Calu3 (cell line): ENCODE measurements around the gene RANBP9. TPM values are rescaled to one million over a fixed set of nuclear protein-coding genes. Genes with fewer than 3 reads are reported as not detected.

Source experiments
- BruUV-seq: library from RNA; stranded (reverse); fragments of 400-500 nt; replicated peaks from 2 replicates; lab custom pipeline; 2021; lab: Mats Ljungman, UMichigan
- CTCF ChIA-PET: fragments of 300-600 bp; sonication (Branson Sonifier 250); formaldehyde crosslinking; loops from one replicate; lab custom pipeline; 2022; ENCODE audit warnings: antibody characterized with exemption; lab: Charles Lee
- DNase-seq: peaks from one replicate; pipeline ENCODE4 v3.0.0; 2022
- H3K27ac Mint-ChIP-seq: one replicate; pipeline ENCODE4 v1.8.0; 2022; ENCODE audit warnings: mixed read lengths; ENCODE audit not compliant: unreplicated experiment
- H3K27me3 Mint-ChIP-seq: one replicate; pipeline ENCODE4 v1.8.0; 2022; ENCODE audit warnings: mixed read lengths; ENCODE audit not compliant: unreplicated experiment
- H3K36me3 Mint-ChIP-seq: one replicate; pipeline ENCODE4 v1.8.0; 2022; ENCODE audit warnings: mild to moderate bottlenecking, moderate library complexity, mixed read lengths; ENCODE audit not compliant: insufficient read depth, unreplicated experiment
- H3K4me1 Mint-ChIP-seq: one replicate; pipeline ENCODE4 v1.8.0; 2022; ENCODE audit warnings: mild to moderate bottlenecking, low read depth, mixed read lengths; ENCODE audit not compliant: unreplicated experiment
- H3K4me3 Mint-ChIP-seq: one replicate; pipeline ENCODE4 v1.8.0; 2022; ENCODE audit warnings: mild to moderate bottlenecking, low read depth, moderate library complexity, mixed read lengths; ENCODE audit not compliant: unreplicated experiment
- H3K9me3 Mint-ChIP-seq: one replicate; pipeline ENCODE4 v1.8.0; 2022; ENCODE audit warnings: low read depth, mixed read lengths; ENCODE audit not compliant: unreplicated experiment
- CTCF ChIP-seq: fragments of 200-600 bp; IDR thresholded peaks from one replicate; pipeline ENCODE4 v1.8.0; 2022; ENCODE audit warnings: antibody characterized with exemption; ENCODE audit not compliant: unreplicated experiment
- intact Hi-C: fragments of 100-400 bp; cut with micrococcal nuclease; formaldehyde crosslinking; loops from one replicate; pipeline ENCODE4 v1.10.0; 2022; ENCODE audit not compliant: unreplicated experiment
- total RNA-seq: library from RNA; stranded (reverse); gene quantifications from 2 replicates; pipeline ENCODE4 v1.2.3, GENCODE V29; 2022

Gene RANBP9
- total RNA-seq, 1 experiment from 2014 or later: 20.4 TPM

DNA sequence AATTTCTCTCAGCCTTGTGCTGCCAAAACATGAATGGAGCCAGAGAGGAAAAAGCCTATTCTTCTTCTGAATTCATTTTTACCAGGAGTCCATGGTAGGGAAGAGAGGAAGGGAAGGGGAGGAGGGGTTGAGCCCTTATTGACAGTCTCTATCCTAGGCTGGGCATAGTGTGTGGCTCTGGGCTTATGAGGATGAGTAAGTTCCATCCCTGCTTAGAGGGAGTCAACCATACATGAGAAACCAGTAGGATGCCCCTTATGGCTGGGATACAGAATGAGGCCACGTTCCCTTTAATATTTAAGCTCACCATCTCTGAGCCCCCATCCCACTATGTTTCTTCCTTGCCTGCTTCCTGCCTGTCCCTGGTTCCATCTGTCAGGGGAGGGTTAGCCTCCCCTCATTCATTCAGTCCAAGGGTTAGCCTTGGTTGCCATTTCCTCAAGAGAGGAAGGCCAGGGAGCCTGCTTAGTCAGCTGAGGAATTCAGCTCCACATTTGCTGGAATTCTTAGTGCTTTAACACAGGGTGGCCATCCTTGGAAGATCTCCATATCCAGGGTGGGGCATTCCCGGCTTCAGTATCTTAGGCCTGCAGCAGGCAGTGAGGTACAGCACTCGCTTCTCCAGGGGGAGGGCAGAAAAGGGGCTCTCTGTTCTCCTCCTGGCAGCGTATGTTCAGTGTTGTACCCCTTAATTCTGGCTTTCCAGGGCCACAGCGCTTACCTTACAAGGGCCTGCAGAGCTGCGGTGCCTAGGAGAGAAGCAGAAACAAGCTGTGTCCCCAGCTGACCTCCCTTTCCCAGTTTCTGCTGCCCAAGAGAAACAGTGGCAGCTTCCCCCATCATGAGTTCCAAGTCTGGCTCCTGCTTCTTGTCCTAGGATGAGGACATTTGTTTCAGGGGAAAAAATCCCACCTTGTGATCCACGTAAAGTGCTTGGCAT is 124.8 kb downstream of the RANBP9 start:
- H3K27me3 Mint-ChIP-seq: no peaks in the 10 kb centered on the region
- no peaks in the 10 kb centered on the region for H3K9me3 Mint-ChIP-seq
- peaks cover 4% of the 10 kb centered on the region for H3K36me3 Mint-ChIP-seq
- no peak for TF ChIP-seq CTCF
- H3K27ac Mint-ChIP-seq: no peak overlapping the region
- DNase-seq: no peak
- intact Hi-C loops: no loop called here
- H3K4me1 Mint-ChIP-seq: no peaks in the 10 kb centered on the region
- CTCF ChIA-PET: no interaction called here
- no peak overlapping the region for H3K4me3 Mint-ChIP-seq
- no TSS peak for BruUV-seq

- no peak for TF ChIP-seq CTCF
- no peaks in the 10 kb centered on the region for H3K27me3 Mint-ChIP-seq
- H3K27ac Mint-ChIP-seq: no peak overlapping the region
- BruUV-seq: no TSS peak
- peaks cover 1% of the 10 kb centered on the region for H3K36me3 Mint-ChIP-seq
- no peaks in the 10 kb centered on the region for H3K4me1 Mint-ChIP-seq
- no peak overlapping the region for H3K4me3 Mint-ChIP-seq
- CTCF ChIA-PET: no interaction called here
- no peaks in the 10 kb centered on the region for H3K9me3 Mint-ChIP-seq
- intact Hi-C loops: no loop called here
- DNase-seq: no peak
Measured at GRCh38 chr6:13581700-13582229, 129.9 kb downstream of the RANBP9 start.

DNA sequence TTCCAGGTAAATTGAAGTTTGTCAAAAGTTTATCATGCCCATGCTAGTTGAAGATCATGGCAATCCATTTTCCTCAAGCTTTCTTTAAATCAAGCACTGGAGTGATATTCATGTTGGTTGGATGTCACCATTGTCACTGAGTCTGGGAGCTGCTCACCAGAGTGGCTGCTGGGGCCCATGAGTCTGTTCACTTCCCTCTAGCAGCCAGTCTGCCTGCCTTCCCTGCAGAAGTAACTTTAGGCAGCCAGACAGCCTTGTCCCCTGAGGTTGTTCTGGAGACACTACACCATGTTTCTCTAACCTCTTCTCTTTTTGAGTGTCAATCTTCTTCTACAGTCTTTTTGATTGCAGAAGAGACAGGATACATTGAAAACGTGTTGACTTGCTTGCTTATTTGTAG is 131.7 kb downstream of the RANBP9 start:
- intact Hi-C loops: no loop called here
- Mint-ChIP-seq H3K4me3 (no peak overlapping the region), H3K4me1 (no peaks in the 10 kb centered on the region), H3K36me3 (peaks cover 5% of the 10 kb centered on the region), H3K27ac (no peak overlapping the region), H3K9me3 (no peaks in the 10 kb centered on the region), H3K27me3 (no peaks in the 10 kb centered on the region)
- no peak for TF ChIP-seq CTCF
- BruUV-seq: no TSS peak
- CTCF ChIA-PET: no interaction called here
- DNase-seq: no peak

DNA sequence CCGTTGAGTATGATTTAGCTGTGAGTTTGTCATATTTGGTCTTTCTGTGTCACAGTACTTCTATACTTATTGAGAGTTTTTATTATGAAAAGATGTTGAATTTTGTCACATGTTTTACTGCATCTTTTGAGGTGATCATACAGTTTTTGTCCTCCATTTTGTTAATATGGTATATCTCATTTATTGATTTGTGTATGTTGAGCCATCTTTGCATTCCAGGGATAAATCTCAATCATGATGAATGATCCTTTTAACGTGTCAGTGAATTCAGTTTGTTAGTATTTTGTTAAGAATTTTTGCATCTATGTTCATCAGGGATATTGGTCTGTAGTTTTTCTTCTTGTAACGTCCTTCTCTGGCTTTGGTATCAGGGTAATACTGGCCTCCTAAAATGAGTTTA is 133.7 kb downstream of the RANBP9 start:
- no TSS peak for BruUV-seq
- Mint-ChIP-seq H3K27ac (no peak overlapping the region), H3K36me3 (peaks cover 18% of the 10 kb centered on the region), H3K9me3 (no peaks in the 10 kb centered on the region), H3K4me1 (no peaks in the 10 kb centered on the region), H3K4me3 (no peak overlapping the region), H3K27me3 (no peaks in the 10 kb centered on the region)
- CTCF ChIA-PET: no interaction called here
- TF ChIP-seq CTCF: no peak
- DNase-seq: no peak
- intact Hi-C loops: no loop called here
